Muscle of leg (tissue), 11 donors: ENCODE data around the gene MAP3K5. TPM values are rescaled to one million over a fixed set of nuclear protein-coding genes. Genes with fewer than 3 reads are reported as not detected.
"Not testable (repeated sequence)": the region's sequence is repeated elsewhere in the genome, so short reads cannot be mapped to it uniquely, and the experiment has no call there.

Experiments used
- DNase-seq: peaks from one replicate; pipeline ENCODE4 v3.0.0; 2013
- H3K27ac ChIP-seq: one replicate; pipeline ENCODE4 v1.5.1; 2013; ENCODE audit warnings: mild to moderate bottlenecking, low read length, control low read depth
- H3K27me3 ChIP-seq: one replicate; pipeline ENCODE4 v1.6.1; 2013; ENCODE audit warnings: low read length; ENCODE audit not compliant: control insufficient read depth, insufficient read depth
- H3K36me3 ChIP-seq: one replicate; pipeline ENCODE4 v1.6.1; 2013; ENCODE audit warnings: low read length; ENCODE audit not compliant: control insufficient read depth, insufficient read depth
- H3K4me1 ChIP-seq: one replicate; pipeline ENCODE4 v1.6.1; 2013; ENCODE audit warnings: low read length; ENCODE audit not compliant: control insufficient read depth, insufficient read depth
- H3K4me3 ChIP-seq: one replicate; pipeline ENCODE4 v1.5.1; 2013; ENCODE audit warnings: low read length, control low read depth
- H3K9me3 ChIP-seq: replicated peaks from 2 replicates; pipeline ENCODE4 v1.6.1; 2013; ENCODE audit warnings: low read depth, low read length; ENCODE audit not compliant: control insufficient read depth
- WGBS: methylation state at CpG from one replicate; pipeline ENCODE4 v1.1.5; 2013; ENCODE audit warnings: missing lambda C conversion rate; ENCODE audit not compliant: insufficient coverage; 5-methylcytosine and 5-hydroxymethylcytosine counted together
- polyA plus RNA-seq, 8 donors: library from polyadenylated mRNA; unstranded; fragments of 120-200 nt; gene quantifications; one replicate each; pipeline versions ENCODE4 v1.2.1 to v1.2.3, GENCODE V29; 2013; ENCODE audit warnings: inconsistent platforms in 1 of 8, low replicate concordance in 1 of 8; ENCODE audit not compliant: insufficient read length in 8 of 8, insufficient read depth in 1 of 8
- total RNA-seq: library from RNA; stranded (reverse); fragments of 120-200 nt; gene quantifications from one replicate; pipeline ENCODE4 v1.2.4, GENCODE V29; 2013

Gene MAP3K5
- total and polyA plus RNA-seq, 9 donors = 1.6 to 3.3 (median 2.1) TPM

DNA sequence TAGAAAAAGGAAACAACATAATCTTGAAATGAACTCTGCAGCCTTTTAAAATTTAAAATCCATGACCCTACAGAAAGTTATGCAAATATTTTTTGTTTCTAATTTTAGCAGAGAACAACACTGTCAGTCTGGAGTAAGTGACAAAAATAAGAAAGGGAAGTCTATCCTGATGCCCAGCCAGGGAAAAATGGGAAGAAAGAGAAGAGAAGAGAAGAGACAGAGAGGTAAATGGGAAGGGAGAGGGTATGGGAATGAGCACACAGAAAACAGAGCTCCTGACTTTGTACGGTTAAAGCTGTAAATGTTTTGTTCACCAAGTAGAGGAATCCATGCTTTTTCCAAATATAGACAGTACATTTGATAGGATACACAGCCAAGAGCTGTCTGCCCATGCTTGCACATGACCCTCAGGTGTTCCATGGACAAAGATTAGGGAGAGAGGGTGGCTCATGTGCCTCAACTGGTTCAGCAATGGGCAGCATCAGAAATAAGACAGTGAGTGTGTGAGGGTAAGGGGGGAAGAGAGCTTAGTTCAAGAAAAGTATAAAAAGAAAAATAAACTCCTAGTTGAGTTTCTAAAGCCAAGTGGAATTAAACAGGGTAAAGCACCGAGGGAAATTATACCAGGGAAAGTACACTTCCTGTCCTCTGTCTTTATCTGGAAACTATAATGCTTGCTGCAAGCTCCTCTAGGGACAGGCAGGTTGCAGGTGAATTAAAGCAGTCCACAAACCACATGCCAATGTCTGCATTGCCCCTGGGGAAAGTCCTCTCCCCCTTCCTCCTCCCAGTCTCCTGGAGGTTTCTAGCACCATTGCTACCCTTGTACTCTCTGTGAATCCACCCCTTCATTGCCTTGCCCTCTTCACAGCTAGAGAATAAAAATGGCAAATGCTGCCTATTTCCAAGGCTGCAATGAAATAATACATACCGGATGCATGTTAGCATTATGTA lies 30.0 kb downstream of the MAP3K5 start:
- peak; percentile 37 for DNase-seq
- H3K4me3 ChIP-seq = no peak overlapping the region
- WGBS = no CpG with 5 or more reads among the region's 3 CpGs

DNA sequence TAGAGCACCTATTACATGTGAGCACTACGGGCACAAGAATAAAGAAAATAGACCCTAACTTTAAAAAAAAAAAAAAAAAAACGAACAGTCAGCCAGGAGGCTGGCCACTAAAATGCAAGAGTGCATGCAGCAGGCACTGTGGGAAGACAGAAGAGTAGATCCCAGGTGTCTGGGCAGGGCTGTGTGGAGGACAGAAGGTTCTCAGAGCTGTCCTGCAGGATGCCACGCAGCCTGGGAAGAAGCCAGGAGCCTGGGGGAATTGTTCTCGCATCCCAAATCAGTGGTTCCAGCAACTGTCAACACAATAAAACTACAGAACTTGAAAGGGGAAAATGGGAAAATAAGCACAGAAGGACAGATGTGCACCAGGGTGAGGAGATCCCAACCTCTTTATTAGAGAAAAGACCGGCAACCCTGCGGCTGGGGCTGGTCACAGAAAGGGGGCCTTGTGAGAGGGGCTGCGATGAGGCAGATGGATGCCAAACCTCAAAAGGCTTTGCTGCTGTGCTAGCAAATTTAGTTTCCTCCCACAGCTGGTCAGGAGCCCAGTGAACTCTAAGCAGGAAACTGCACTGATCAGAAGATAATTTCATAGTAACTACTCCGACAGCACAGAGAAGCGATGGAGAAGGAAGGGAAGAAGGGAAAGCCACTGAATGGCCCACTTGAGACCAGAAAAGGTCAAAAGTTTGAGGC lies 30.9 kb downstream of the MAP3K5 start:
- peak overlapping the region; percentile 36 for H3K27ac ChIP-seq
- H3K27me3 ChIP-seq = no peaks in the 10 kb centered on the region
- H3K9me3 ChIP-seq = no peaks in the 10 kb centered on the region
- DNase-seq = peak; percentile 84
- H3K4me1 ChIP-seq = peaks cover 12% of the 10 kb centered on the region
- no peak overlapping the region for H3K4me3 ChIP-seq
- no peaks in the 10 kb centered on the region for H3K36me3 ChIP-seq
- 0% methylated on average over 3 of the region's 9 CpGs for WGBS

More for the DNA sequence above, 30.0 kb downstream of the MAP3K5 start:
- Histone ChIP-seq H3K27me3 (no peaks in the 10 kb centered on the region), H3K9me3 (no peaks in the 10 kb centered on the region), H3K27ac (no peak overlapping the region), H3K4me1 (peaks cover 12% of the 10 kb centered on the region), H3K36me3 (no peaks in the 10 kb centered on the region)

DNA sequence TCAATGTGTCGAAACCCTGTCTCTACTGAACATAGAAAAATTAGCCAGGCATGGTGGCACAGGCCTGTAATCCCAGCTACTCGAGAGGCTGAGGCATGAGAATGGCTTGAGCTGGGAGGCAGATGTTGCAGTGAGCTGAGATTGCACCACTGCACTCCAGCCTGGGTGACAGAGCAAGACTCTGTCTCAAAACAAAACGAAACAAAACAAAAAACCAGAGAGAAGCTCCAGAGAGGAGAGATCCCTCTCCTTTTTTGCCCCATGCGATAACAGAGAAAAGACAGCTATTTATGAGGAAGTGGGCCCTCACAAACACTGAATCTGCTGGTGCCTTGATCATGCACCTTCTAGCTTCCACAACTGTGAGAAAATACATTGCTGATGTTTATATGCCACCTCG lies 31.5 kb downstream of the MAP3K5 start:
- 100% methylated on average over 1 of the region's 5 CpGs for WGBS
- H3K36me3 ChIP-seq, H3K4me3 ChIP-seq, DNase-seq, H3K27me3 ChIP-seq, H3K9me3 ChIP-seq: not testable (repeated sequence)
- peaks cover 12% of the 10 kb centered on the region for H3K4me1 ChIP-seq
- peak overlapping the region; percentile 36 for H3K27ac ChIP-seq

DNA sequence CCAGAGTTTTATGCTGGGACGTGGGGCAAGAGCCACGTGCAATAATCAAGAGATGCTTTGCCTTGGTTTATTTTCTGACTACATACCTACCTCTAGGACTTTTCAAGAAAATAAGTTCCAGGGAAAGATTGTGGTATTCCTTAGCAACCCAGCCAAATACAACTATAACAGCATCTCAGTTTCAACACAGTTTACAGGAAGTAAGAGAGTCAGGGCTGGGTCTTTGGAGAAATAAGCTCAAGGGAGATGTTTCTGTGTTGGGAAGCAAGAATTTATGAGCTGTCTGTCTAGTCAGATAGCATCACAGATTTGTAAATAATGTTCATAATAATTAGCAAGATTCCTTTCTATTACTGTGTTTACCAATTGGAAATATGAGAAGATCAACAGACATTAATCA lies 35.1 kb downstream of the MAP3K5 start:
- peaks cover 11% of the 10 kb centered on the region for H3K4me1 ChIP-seq
- no CpG with 5 or more reads among the region's 2 CpGs for WGBS
- H3K4me3 ChIP-seq = no peak overlapping the region
- peak; percentile 60 for DNase-seq
- no peaks in the 10 kb centered on the region for H3K9me3 ChIP-seq
- no peaks in the 10 kb centered on the region for H3K36me3 ChIP-seq
- peak overlapping the region; percentile 0 for H3K27ac ChIP-seq
- no peaks in the 10 kb centered on the region for H3K27me3 ChIP-seq

DNA sequence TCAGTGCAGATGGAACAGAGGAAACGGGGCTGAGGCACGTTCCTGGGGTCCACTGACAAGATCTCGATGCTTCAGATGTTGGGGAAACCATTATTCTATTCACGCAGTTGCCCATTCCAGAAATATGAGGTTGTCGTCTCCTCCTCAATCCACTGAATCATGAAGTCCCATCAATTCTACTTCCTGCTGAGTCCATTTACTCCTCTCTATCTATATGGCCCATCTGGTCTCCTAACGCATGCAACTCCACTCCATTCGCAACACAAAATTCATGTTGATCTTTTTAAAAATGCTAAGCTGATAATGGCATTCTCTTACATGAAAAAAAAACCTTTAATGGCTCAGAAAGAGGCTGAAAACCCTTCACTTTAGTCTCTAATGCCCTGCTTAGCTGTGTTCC lies 37.5 kb downstream of the MAP3K5 start:
- DNase-seq = no peak
- no peak overlapping the region for H3K27ac ChIP-seq
- peaks cover 8% of the 10 kb centered on the region for H3K4me1 ChIP-seq
- H3K36me3 ChIP-seq = no peaks in the 10 kb centered on the region
- H3K27me3 ChIP-seq = no peaks in the 10 kb centered on the region
- no peak overlapping the region for H3K4me3 ChIP-seq
- 90% methylated on average over 5 of the region's 7 CpGs for WGBS
- H3K9me3 ChIP-seq = no peaks in the 10 kb centered on the region

DNA sequence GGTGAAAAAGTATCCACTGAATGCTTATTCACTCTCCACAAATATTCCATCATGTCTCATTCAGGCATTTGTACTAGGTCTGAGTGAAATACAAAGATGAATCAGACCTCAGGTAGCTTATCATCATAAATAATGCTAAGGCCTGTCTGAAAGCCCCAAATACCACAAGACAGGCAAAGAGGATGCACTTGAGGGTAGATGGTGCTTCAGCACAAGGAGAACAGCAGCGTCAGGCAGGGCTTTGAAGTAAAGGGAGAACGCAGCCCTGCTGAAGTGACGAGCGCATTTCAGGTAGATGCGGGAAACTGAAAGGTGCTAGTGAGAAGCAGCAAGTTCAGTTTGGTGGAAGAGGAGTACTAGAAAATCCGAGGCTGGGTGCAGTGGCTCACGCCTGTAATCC lies 38.7 kb downstream of the MAP3K5 start:
- Histone ChIP-seq H3K9me3 (no peaks in the 10 kb centered on the region), H3K27me3 (no peaks in the 10 kb centered on the region), H3K4me1 (peaks cover 8% of the 10 kb centered on the region), H3K4me3 (no peak overlapping the region), H3K27ac (no peak overlapping the region), H3K36me3 (no peaks in the 10 kb centered on the region)
- no peak for DNase-seq
- 90% methylated on average over 7 of the region's 7 CpGs for WGBS

DNA sequence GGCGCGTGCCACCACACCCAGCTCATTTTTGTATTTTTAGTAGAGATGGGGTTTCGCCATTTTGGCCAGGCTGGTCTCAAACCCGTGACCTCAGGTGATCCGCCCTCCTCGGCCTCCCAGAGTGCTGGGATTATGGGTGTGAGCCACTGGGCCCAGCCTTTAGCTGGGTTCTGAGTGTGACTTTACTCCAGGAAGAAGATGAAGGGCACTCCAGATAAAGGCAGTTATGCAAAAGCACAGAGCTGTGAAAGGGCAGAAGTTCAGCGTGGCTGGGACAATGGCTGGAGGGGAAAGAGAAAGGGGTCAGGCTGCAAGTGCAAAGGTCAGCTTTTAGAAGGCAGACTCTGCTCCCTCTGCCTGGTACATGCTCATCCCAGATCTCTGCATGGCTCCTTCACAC lies 39.7 kb downstream of the MAP3K5 start:
- Histone ChIP-seq H3K4me3 (no peak overlapping the region), H3K27ac (peak overlapping the region; percentile 29), H3K27me3 (no peaks in the 10 kb centered on the region), H3K4me1 (peaks cover 8% of the 10 kb centered on the region), H3K36me3 (no peaks in the 10 kb centered on the region), H3K9me3 (no peaks in the 10 kb centered on the region)
- no peak for DNase-seq
- 91% methylated on average over 6 of the region's 7 CpGs for WGBS

DNA sequence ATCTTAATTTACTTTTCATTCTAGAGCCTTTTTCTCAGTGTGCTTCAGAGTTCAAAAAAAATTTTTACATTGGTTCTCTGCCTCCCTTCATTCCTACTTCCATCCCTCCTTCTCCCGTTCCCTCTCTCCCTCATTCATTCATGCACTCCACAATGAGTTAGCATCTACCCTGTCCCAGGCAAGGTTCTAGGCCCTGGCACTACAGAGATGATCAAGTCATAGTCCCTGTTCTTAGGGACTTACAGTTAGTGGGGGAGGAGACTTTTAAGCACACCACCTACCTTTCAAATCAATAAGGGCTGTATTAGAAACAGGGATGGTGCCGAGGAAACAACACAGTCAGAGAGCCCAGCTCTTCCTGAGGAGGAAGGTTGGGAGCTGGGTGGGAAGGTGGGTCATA lies 40.3 kb downstream of the MAP3K5 start:
- Histone ChIP-seq H3K27ac (peak overlapping the region; percentile 21), H3K9me3 (no peaks in the 10 kb centered on the region), H3K4me1 (peaks cover 8% of the 10 kb centered on the region), H3K4me3 (no peak overlapping the region), H3K36me3 (no peaks in the 10 kb centered on the region), H3K27me3 (no peaks in the 10 kb centered on the region)
- DNase-seq = no peak
- WGBS = 60% methylated on average over 1 of the region's 2 CpGs

DNA sequence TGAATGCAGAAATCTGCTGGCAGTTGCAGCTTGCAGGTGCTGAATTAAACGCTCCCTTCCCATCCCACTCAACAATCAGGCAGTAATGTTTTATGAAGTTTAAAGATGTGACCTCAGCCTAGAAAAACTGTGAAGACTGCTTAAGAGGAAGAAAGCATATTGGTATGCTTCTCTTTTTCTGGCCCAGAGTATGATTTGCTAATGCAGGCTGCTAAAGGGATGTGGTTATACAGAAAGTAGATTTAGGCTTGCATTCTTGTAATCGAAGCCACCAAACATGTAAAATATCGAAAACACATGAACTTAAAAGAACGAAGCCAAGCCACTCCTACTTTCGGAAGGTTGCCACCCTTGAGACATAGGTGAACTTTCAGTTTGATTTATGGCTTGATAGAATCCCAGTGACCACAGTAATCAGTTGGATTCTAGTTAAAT lies 40.7 kb downstream of the MAP3K5 start:
- Histone ChIP-seq H3K27me3 (no peaks in the 10 kb centered on the region), H3K27ac (peak overlapping the region; percentile 48), H3K9me3 (no peaks in the 10 kb centered on the region), H3K4me1 (peaks cover 8% of the 10 kb centered on the region), H3K36me3 (no peaks in the 10 kb centered on the region), H3K4me3 (no peak overlapping the region)
- DNase-seq = peak; percentile 80
- WGBS = no CpG with 5 or more reads among the region's 5 CpGs
